ENCODE results near the gene STARD5. TPM values are rescaled to one million over a fixed set of nuclear protein-coding genes. Genes with fewer than 3 reads are reported as not detected.

Gene STARD5, protein sequence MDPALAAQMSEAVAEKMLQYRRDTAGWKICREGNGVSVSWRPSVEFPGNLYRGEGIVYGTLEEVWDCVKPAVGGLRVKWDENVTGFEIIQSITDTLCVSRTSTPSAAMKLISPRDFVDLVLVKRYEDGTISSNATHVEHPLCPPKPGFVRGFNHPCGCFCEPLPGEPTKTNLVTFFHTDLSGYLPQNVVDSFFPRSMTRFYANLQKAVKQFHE
- total RNA-seq (1 to 10 TPM in 3 of 4 donors, under 1 TPM in 1; 0.66 to 6.4 (median 3.0) TPM), polyA plus RNA-seq (10 to 100 TPM; 21.2 to 26.1 (median 22.8) TPM)

DNA sequence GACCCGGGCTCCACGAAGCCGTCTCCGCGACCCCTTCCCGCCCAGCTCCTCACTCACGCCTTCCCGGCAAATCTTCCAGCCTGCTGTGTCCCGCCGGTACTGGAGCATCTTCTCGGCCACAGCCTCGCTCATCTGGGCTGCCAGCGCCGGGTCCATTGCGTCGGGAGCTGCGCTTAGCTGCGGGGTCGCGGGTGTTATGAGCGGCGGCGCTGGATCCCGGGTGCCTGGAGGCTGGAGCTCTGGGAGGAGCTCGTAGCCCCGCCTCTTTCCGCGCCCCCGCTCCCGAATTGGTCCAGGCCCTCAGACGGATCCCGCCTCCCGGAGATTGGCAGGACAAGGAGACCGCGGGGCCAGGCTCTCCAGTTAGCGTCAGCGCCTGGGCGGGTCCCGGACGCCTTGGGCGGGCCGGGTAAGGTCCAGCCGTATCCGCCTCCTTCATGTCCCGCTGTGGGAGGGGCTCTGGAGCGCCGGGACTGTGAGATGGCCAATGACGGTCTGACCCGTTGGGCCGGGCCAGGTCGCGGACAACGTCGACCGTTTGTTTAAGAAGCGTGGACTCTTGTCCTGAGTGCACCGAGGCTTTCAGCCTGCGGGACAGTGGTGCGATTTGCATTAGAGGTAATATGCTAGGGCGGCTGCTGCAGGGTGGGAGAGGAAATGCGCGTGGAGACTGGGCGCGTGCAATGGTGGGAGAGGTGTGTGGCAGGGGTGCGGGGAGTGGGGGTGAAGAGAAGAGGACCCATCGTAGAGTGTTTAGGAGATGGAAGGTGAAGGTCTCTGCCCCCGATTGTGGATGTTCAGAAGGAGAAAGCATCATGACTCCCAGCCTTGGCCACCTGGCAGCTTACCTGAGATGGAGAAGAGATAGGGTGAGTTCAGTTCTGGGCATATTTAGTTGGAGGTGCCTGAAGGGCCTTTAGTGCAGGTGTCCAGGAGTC is at the start of gene STARD5:
Gene STARD5 (minus strand): TSS at position 198 of the 938 bp plus-strand sequence. CDS start 42 bp downstream, at position 156.
- H3K27me3 ChIP-seq: no peaks in the 10 kb centered on the region
- DNase-seq: peak; percentile 99
- peaks cover 0 to 3% (median under 1%) of the 10 kb centered on the region in 4 donors for H3K36me3 ChIP-seq
- 0 to 1% methylated on average over 67 of the region's 67 CpGs for WGBS, 2 donors
- H3K4me3 ChIP-seq: peak within 1 kb of the TSS; percentile 57 to 79 (median 72)
- H3K9me3 ChIP-seq: no peaks in the 10 kb centered on the region
- peak within 1 kb of the TSS; percentile 71 to 81 (median 76) for H3K27ac ChIP-seq
- peaks cover 0 to 20% (median 6%) of the 10 kb centered on the region in 4 donors for H3K4me1 ChIP-seq
- intact Hi-C loops (cut with DNase I): loop anchor here (5.0 to 10.0 kb wide), 2 partner anchors 319 to 723 kb away; partner anchors contain the start of genes MEX3B and TLNRD1
- TF ChIP-seq, protein P1, sequence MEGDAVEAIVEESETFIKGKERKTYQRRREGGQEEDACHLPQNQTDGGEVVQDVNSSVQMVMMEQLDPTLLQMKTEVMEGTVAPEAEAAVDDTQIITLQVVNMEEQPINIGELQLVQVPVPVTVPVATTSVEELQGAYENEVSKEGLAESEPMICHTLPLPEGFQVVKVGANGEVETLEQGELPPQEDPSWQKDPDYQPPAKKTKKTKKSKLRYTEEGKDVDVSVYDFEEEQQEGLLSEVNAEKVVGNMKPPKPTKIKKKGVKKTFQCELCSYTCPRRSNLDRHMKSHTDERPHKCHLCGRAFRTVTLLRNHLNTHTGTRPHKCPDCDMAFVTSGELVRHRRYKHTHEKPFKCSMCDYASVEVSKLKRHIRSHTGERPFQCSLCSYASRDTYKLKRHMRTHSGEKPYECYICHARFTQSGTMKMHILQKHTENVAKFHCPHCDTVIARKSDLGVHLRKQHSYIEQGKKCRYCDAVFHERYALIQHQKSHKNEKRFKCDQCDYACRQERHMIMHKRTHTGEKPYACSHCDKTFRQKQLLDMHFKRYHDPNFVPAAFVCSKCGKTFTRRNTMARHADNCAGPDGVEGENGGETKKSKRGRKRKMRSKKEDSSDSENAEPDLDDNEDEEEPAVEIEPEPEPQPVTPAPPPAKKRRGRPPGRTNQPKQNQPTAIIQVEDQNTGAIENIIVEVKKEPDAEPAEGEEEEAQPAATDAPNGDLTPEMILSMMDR (IDR thresholded peaks at IDR 0.05): no peak
- peak; percentile 36 to 89 for TF ChIP-seq POLR2A (IDR thresholded peaks at IDR 0.05)
- TF ChIP-seq POLR2AphosphoS5 (IDR thresholded peaks at IDR 0.05): peak; percentile 72 to 88 (median 84)
- no peak for TF ChIP-seq EP300 (IDR thresholded peaks at IDR 0.05)

DNA sequence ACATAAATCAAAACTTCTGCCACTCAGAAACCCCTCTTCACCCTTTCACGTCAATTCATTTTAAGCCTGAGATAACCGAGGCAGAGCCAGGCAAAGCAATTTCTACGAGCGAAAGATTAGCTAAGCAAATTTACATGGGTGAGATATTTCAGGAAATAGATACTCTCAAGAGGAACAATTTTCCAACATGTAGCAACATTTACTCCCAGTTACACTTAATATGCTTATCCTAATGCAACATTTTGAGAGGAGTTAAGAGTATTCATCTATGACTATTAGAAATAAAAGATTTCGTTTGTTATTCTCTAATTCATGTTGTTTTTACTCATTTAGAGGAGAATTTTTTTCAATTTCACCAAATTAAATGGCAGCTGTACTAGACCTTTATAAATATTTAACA is 49.2 kb upstream of the STARD5 start:
- DNase-seq: no peak
- no peaks in the 10 kb centered on the region for H3K9me3 ChIP-seq
- H3K36me3 ChIP-seq: no peaks in the 10 kb centered on the region
- H3K27me3 ChIP-seq: no peaks in the 10 kb centered on the region
- no peak overlapping the region for H3K27ac ChIP-seq
- TF ChIP-seq, protein P1 (IDR thresholded peaks at IDR 0.05): no peak
- no peak for TF ChIP-seq POLR2AphosphoS5 (IDR thresholded peaks at IDR 0.05)
- no peak for TF ChIP-seq EP300 (IDR thresholded peaks at IDR 0.05)
- no peak for TF ChIP-seq POLR2A (IDR thresholded peaks at IDR 0.05)
- H3K4me1 ChIP-seq: no peaks in the 10 kb centered on the region
- 81 to 85% methylated on average over 5 of the region's 5 CpGs for WGBS, 2 donors
- H3K4me3 ChIP-seq: no peak overlapping the region
- intact Hi-C loops (cut with DNase I): no loop called here

DNA sequence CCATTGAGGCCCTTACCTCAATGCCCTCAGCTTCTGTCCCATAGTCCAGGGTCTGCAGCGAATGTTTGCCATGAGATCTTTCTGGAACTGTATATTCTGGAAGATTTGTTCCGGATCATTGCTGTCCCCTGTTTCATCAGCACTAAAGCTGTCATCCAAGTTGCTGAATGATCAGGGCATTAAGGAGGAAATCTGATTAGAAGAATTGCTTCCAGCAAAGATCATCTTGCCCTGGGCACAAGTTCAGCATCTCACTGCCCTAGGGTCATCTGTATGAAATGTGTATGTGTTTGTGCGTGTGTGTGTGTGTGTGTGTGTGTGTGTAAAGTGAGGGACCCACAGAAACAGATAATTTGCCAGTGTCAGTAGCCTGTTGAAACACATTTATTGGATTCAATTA is 48.6 kb upstream of the STARD5 start:
- H3K4me3 ChIP-seq: no peak overlapping the region
- WGBS, 2 donors: 83 to 88% methylated on average over 3 of the region's 3 CpGs
- H3K27me3 ChIP-seq: no peaks in the 10 kb centered on the region
- H3K27ac ChIP-seq: no peak overlapping the region
- intact Hi-C loops (cut with DNase I): no loop called here
- TF ChIP-seq EP300 (IDR thresholded peaks at IDR 0.05) (no peak), POLR2AphosphoS5 (IDR thresholded peaks at IDR 0.05) (no peak), POLR2A (IDR thresholded peaks at IDR 0.05) (no peak)
- TF ChIP-seq, protein P1 (IDR thresholded peaks at IDR 0.05): no peak
- no peaks in the 10 kb centered on the region for H3K9me3 ChIP-seq
- no peaks in the 10 kb centered on the region for H3K4me1 ChIP-seq
- no peaks in the 10 kb centered on the region for H3K36me3 ChIP-seq
- no peak for DNase-seq

DNA sequence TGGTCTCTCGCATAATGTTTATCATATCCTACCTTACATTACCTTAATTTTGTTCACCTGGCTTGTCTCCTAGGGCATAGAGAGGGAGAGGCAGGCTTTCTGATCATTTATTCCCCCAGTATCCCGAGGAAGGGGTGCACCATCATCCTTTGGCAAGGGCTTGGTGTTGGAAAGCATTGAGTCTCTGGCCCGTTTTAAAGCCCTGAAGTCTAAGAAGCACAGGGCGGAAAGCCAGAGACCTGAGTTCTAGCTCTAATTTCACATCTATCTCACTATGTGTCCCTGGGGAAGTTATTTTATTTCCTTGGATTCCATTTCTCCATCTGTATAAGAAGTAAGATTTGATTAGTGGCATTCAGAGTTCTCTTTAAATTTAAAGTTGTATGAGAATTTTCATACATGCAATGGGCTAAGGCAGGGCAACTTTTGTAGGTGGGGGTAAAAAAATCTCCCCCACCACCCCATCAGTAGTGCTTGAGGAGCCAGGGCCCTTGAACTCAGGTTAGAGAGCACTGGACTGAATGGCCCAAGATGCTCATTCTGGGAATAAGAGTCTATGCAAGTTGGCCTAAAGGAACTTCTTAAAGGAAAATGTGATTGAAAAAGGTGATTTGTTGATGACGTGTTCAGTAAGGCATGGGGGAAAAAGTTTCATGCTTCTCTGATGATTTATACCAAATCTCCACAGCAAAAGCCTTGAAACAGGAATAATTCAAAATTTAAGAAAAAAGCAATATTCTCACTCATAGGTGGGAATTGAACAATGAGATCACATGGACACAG is 40.0 kb upstream of the STARD5 start:
- no peak for DNase-seq
- WGBS, 2 donors: 65 to 80% methylated on average over 5 of the region's 5 CpGs
- Histone ChIP-seq H3K9me3 (no peaks in the 10 kb centered on the region), H3K4me1 (no peaks in the 10 kb centered on the region), H3K36me3 (no peaks in the 10 kb centered on the region), H3K27ac (no peak overlapping the region), H3K27me3 (no peaks in the 10 kb centered on the region), H3K4me3 (no peak overlapping the region)
- intact Hi-C loops (cut with DNase I): no loop called here
- TF ChIP-seq EP300 (IDR thresholded peaks at IDR 0.05) (no peak), POLR2AphosphoS5 (IDR thresholded peaks at IDR 0.05) (no peak), POLR2A (IDR thresholded peaks at IDR 0.05) (no peak)
- TF ChIP-seq, protein P1 (IDR thresholded peaks at IDR 0.05): no peak
